ENCODE results near the gene FUT7.
"Not testable (repeated sequence)": the region's sequence is repeated elsewhere in the genome, so short reads cannot be mapped to it uniquely, and the experiment has no call there.

The FUT7 gene

GRCh38 chr9:137067860-137068538, 36.1 kb upstream of the FUT7 start:
- in situ Hi-C loops (cut with MboI; ENCODE audit: low sequenced_read_pairs), result no loop called here

GRCh38 chr9:137066096-137066861, 34.4 kb upstream of the FUT7 start:
- in situ Hi-C loops (cut with MboI; ENCODE audit: low sequenced_read_pairs), result no loop called here

GRCh38 chr9:137065336-137065967, 33.6 kb upstream of the FUT7 start:
- in situ Hi-C loops (cut with MboI; ENCODE audit: low sequenced_read_pairs), result no loop called here

GRCh38 chr9:137064880-137065164, 32.9 kb upstream of the FUT7 start:
- in situ Hi-C loops (cut with MboI; ENCODE audit: low sequenced_read_pairs), result no loop called here

- in situ Hi-C loops (cut with MboI; ENCODE audit: low sequenced_read_pairs), result no loop called here
These were observed 32.4 kb upstream of the FUT7 start for GRCh38 chr9:137064027-137064879.

GRCh38 chr9:137063311-137064026, 31.6 kb upstream of the FUT7 start:
- in situ Hi-C loops (cut with MboI; ENCODE audit: low sequenced_read_pairs), result no loop called here

- in situ Hi-C loops (cut with MboI; ENCODE audit: low sequenced_read_pairs), result not testable (repeated sequence)
These were observed 30.9 kb upstream of the FUT7 start for GRCh38 chr9:137062798-137063197.

- in situ Hi-C loops (cut with MboI; ENCODE audit: low sequenced_read_pairs), result no loop called here
These were observed 30.5 kb upstream of the FUT7 start for GRCh38 chr9:137062384-137062783.

- in situ Hi-C loops (cut with MboI; ENCODE audit: low sequenced_read_pairs), result no loop called here
These were observed 26.8 kb upstream of the FUT7 start for GRCh38 chr9:137058521-137059234.

GRCh38 chr9:137057545-137057944, 25.7 kb upstream of the FUT7 start:
- in situ Hi-C loops (cut with MboI; ENCODE audit: low sequenced_read_pairs), result no loop called here

- in situ Hi-C loops (cut with MboI; ENCODE audit: low sequenced_read_pairs), result no loop called here
These were observed 25.0 kb upstream of the FUT7 start for GRCh38 chr9:137056739-137057415.

GRCh38 chr9:137055385-137056364, 23.8 kb upstream of the FUT7 start:
- in situ Hi-C loops (cut with MboI; ENCODE audit: low sequenced_read_pairs), result no loop called here

- in situ Hi-C loops (cut with MboI; ENCODE audit: low sequenced_read_pairs), result no loop called here
These were observed 23.1 kb upstream of the FUT7 start for GRCh38 chr9:137054932-137055384.

GRCh38 chr9:137053944-137054931, 22.4 kb upstream of the FUT7 start, which contains the start of gene ENTPD2:
Gene ENTPD2 (minus strand): TSS chr9:137054061. CDS start chr9:137053997, 64 bp downstream.
- in situ Hi-C loops (cut with MboI; ENCODE audit: low sequenced_read_pairs), result no loop called here

GRCh38 chr9:137052998-137053943, 21.4 kb upstream of the FUT7 start:
- in situ Hi-C loops (cut with MboI; ENCODE audit: low sequenced_read_pairs), result no loop called here

GRCh38 chr9:137052293-137052692, 20.4 kb upstream of the FUT7 start:
- in situ Hi-C loops (cut with MboI; ENCODE audit: low sequenced_read_pairs), result no loop called here

Data from HL-60/S4 treated with retinoic acid at 250 ng/mL for 4 days and 3 days (cell line).